T-cell (primary cell): ENCODE results near the gene P4HA1. TPM values are rescaled to one million over a fixed set of nuclear protein-coding genes. Genes with fewer than 3 reads are reported as not detected.

Source experiments
- ATAC-seq, 4 experiments: fragments of 200-7000 bp in 3 of 4; fragments of 150-1000 bp in 1 of 4; cut with Tn5 transposase; replicated peaks in 1 of 4; 1 replicate in 3 of 4; 2 replicates in 1 of 4; pipeline ENCODE4 v1.10.0; 2021; ENCODE audit warnings: moderate library complexity in 3 of 4, mild to moderate bottlenecking in 2 of 4, moderate number of reproducible peaks in 1 of 4
- CTCF ChIA-PET, 2 donors: fragments of 300-600 bp; sonication (Branson Sonifier 250); formaldehyde crosslinking; loops; one replicate each; lab custom pipeline; 2022; ENCODE audit warnings: antibody characterized with exemption in 2 of 2; lab: Charles Lee
- POLR2A ChIA-PET, 2 donors: fragments of 300-600 bp; sonication (Branson Sonifier 250); formaldehyde crosslinking; loops; one replicate each; lab custom pipeline; 2022; ENCODE audit warnings: antibody characterized with exemption in 2 of 2; lab: Charles Lee
- DNase-seq, 35 experiments: peaks; one replicate each; pipeline versions ENCODE4 v3.0.0 to v3.0.0-alpha.2; 2013 to 2023
- H3K27ac ChIP-seq: one replicate; pipeline ENCODE4 v1.5.1; 2013; ENCODE audit warnings: low read length
- H3K27me3 ChIP-seq, 2 experiments: replicated peaks in 1 of 2; 1 replicate in 1 of 2; 2 replicates in 1 of 2; pipeline versions ENCODE4 v1.6.1 to v1.7.0; 2013; ENCODE audit warnings: low read length in 1 of 2, mixed read lengths in 1 of 2; ENCODE audit not compliant: control insufficient read depth in 2 of 2, insufficient read depth in 2 of 2; ENCODE audit errors: extremely low read depth in 1 of 2
- H3K36me3 ChIP-seq, 2 donors: 1 replicate in 1 of 2; 2 replicates in 1 of 2; pipeline versions ENCODE4 v1.6.1 to v1.7.0; 2013; ENCODE audit warnings: low read length in 1 of 2; ENCODE audit not compliant: control insufficient read depth in 2 of 2, insufficient read depth in 1 of 2; ENCODE audit errors: extremely low read depth in 1 of 2
- H3K4me1 ChIP-seq, 2 experiments: 1 replicate in 1 of 2; 2 replicates in 1 of 2; pipeline versions ENCODE4 v1.6.1 to v1.7.0; 2013; ENCODE audit warnings: low read length in 2 of 2, mixed read lengths in 1 of 2; ENCODE audit not compliant: insufficient read depth in 2 of 2, control insufficient read depth in 1 of 2; ENCODE audit errors: extremely low read depth in 1 of 2
- H3K4me3 ChIP-seq, 2 donors: 1 replicate in 1 of 2; 2 replicates in 1 of 2; pipeline versions ENCODE4 v1.5.1 to v1.7.0; 2013; ENCODE audit warnings: mild to moderate bottlenecking in 2 of 2, low read length in 1 of 2, moderate library complexity in 1 of 2; ENCODE audit not compliant: control insufficient read depth in 1 of 2; ENCODE audit errors: extremely low read depth in 1 of 2
- H3K9me3 ChIP-seq: 2 replicates; pipeline ENCODE4 v1.7.0; 2013
- H3K27ac Mint-ChIP-seq, 2 donors: one replicate each; pipeline ENCODE4 v1.8.0; 2020 to 2021; ENCODE audit warnings: mild to moderate bottlenecking in 2 of 2, mixed read lengths in 2 of 2
- H3K27me3 Mint-ChIP-seq, 2 donors: one replicate each; pipeline ENCODE4 v1.8.0; 2021 to 2022; ENCODE audit warnings: mixed read lengths in 2 of 2
- H3K36me3 Mint-ChIP-seq: one replicate; pipeline ENCODE4 v1.8.0; 2021; ENCODE audit warnings: mixed read lengths
- H3K4me1 Mint-ChIP-seq, 3 donors: one replicate each; pipeline ENCODE4 v1.8.0; 2020 to 2022; ENCODE audit warnings: mixed read lengths in 3 of 3, mild to moderate bottlenecking in 1 of 3
- H3K4me3 Mint-ChIP-seq, 3 donors: one replicate each; pipeline ENCODE4 v1.8.0; 2020 to 2022; ENCODE audit warnings: mild to moderate bottlenecking in 3 of 3, mixed read lengths in 3 of 3, moderate library complexity in 3 of 3
- H3K9me3 Mint-ChIP-seq, 3 donors: one replicate each; pipeline ENCODE4 v1.8.0; 2020 to 2022; ENCODE audit warnings: mixed read lengths in 3 of 3
- WGBS: methylation state at CpG from one replicate; pipeline ENCODE4 v1.1.5; 2013; ENCODE audit warnings: missing lambda C conversion rate; ENCODE audit not compliant: insufficient coverage; 5-methylcytosine and 5-hydroxymethylcytosine counted together
- total RNA-seq, 35 experiments: library from RNA in 6 of 35; stranded (reverse) in 6 of 35; fragments of 120-200 nt in 1 of 35; gene quantifications; one replicate each; pipeline versions ENCODE4 v1.2.1 to v1.2.4 and lab custom pipeline; 2013 to 2026

P4HA1 gene
- 10 to 100 TPM; 11.3 to 15.4 (median 13.0) TPM for total RNA-seq
- 19.4 TPM for total RNA-seq (2013)
- 22.2 to 58.8 (median 32.7) reads per million in 29 experiments for total RNA-seq (lab: John Stamatoyannopoulos, UW)

DNA sequence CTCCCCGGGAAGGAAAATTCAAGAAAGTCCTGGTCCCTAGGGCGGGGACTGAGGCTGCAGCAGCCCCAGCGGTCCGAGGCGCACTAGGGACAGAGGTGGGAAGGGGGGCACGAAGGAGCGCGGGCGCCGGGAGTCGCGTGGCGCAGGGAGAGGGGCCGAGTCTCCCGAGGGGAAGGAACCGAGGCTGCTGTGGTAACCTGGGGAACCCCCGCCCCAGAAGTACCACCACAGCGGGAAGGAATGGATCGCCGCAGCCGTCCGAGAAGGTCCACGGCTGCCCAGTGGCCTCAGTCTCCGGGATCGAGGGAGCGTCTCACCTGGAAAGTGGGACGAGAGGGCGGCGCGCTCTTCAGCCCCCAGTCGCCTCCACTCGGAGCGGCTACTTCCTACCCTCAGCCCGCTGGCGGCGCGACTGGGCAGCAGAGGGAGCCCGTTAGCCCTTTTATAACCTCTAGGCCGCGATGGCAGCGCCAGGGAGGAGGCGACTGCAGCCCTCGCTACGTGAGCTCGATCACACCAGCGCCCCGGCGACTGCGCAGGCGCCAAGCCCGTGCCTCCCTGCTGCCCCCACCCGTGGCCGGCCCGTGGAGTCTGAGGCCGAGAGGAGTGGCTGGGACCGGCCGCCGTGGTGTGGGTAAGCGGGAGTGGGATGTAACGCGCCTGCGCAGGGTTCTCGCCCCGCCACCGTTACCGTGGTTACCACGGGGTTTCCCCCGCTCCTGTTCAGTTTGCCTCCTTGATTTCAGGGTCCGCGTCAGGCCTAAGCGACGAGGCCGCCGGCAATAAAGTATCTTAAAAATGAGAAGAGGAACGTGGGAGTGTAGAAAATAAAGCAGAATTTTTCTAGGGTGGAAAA, at the start of gene P4HA1:
P4HA1 (minus strand) TSS at position 418 of the 856 bp plus-strand sequence. CDS start 21,983 bp downstream, outside the sequence.
- H3K27me3 Mint-ChIP-seq, result no peaks in the 10 kb centered on the region
- ATAC-seq (peak; percentile 81 to 92 (median 90)), DNase-seq (peak; percentile 90 to 98 (median 94))
- H3K27ac Mint-ChIP-seq, result peak within 1 kb of the TSS; percentile 88 to 93
- CTCF ChIA-PET, result interaction anchor here (0.6 to 4.1 kb wide), 30 partner anchors 9 to 1778 kb away, joined by 3 to 48 read pairs (median 5); partner anchors contain the start of genes CFAP70 (in 1 of the 2), ECD (in 1 of the 2), FAM149B1 (in 1 of the 2) and NUDT13 (in 1 of the 2)
- Histone ChIP-seq H3K9me3 (no peaks in the 10 kb centered on the region), H3K27ac (peak within 1 kb of the TSS; percentile 97), H3K27me3 (no peaks in the 10 kb centered on the region), H3K4me3 (peak within 1 kb of the TSS; percentile 86 to 96), H3K36me3 (no peaks in the 10 kb centered on the region), H3K4me1 (peaks cover 2 to 24% of the 10 kb centered on the region in 2 experiments)
- no peaks in the 10 kb centered on the region for H3K9me3 Mint-ChIP-seq
- POLR2A ChIA-PET, result interaction anchor here (0.5 to 3.0 kb wide), 29 partner anchors 8 to 1793 kb away, joined by 3 to 14 read pairs (median 4); partner anchors contain the start of genes ANXA7 (in 1 of the 2), DNAJC9 (in 1 of the 2), ECD (in 1 of the 2) and FAM149B1 (in 1 of the 2)
- WGBS, result under 1% methylated on average over 67 of the region's 75 CpGs
- H3K36me3 Mint-ChIP-seq, result peaks cover 3% of the 10 kb centered on the region
- H3K4me1 Mint-ChIP-seq, result peaks cover 27 to 40% (median 31%) of the 10 kb centered on the region in 3 donors
- peak within 1 kb of the TSS; percentile 90 to 95 (median 95) for H3K4me3 Mint-ChIP-seq

DNA sequence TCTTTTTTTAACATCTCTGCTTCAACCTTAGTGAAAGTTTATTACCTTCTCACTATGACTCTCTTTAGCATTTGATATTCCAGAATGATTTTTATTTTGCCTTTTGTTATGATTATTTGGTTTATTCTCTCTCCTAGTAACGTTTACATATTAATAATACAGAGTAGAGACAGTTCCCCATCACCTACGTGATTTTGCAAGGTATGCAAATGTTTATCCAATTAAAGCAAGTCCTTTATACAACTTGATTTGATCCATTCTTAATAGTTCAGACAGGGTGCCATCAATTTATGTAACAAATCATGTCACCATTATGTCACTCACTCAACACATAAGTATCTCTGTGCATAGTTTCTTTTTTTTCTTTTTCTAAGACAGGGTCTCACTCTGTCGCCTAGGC, 44.9 kb upstream of the P4HA1 start:
- Histone ChIP-seq H3K27ac (no peak overlapping the region), H3K4me3 (no peak overlapping the region), H3K9me3 (no peaks in the 10 kb centered on the region), H3K4me1 (no peaks in the 10 kb centered on the region), H3K36me3 (peaks cover 11 to 79% of the 10 kb centered on the region in 2 donors), H3K27me3 (no peaks in the 10 kb centered on the region)
- peaks cover 34% of the 10 kb centered on the region for H3K36me3 Mint-ChIP-seq
- ChIA-PET POLR2A (no interaction called here), CTCF (no interaction called here)
- no peaks in the 10 kb centered on the region for H3K4me1 Mint-ChIP-seq
- no peak overlapping the region for H3K4me3 Mint-ChIP-seq
- H3K9me3 Mint-ChIP-seq, result no peaks in the 10 kb centered on the region
- WGBS, result 100% methylated on average over 1 of the region's 3 CpGs
- DNase-seq (no peak), ATAC-seq (no peak)
- no peak overlapping the region for H3K27ac Mint-ChIP-seq
- H3K27me3 Mint-ChIP-seq, result no peaks in the 10 kb centered on the region

DNA sequence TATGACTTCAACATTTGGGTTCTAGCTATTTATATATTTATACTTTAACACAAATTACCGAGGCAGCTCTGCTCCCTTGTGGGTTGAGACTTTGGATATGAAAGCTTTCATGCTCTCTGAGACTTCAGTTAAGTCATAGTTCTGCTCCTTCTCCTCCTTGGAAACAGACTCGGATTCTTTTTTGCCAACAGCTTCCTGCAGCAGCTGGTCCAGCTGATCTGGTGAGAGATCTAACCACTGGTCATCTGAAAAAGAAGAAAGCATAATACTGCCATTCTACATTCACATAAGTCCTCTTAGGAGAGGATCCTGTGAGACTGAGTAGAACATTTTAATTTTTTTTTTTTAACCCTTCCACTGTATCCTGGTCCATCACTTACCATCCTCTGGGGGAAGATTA, 42.6 kb upstream of the P4HA1 start:
- Histone ChIP-seq H3K36me3 (peaks cover 14 to 75% of the 10 kb centered on the region in 2 donors), H3K9me3 (no peaks in the 10 kb centered on the region)
- H3K36me3 Mint-ChIP-seq, result peaks cover 52% of the 10 kb centered on the region

DNA sequence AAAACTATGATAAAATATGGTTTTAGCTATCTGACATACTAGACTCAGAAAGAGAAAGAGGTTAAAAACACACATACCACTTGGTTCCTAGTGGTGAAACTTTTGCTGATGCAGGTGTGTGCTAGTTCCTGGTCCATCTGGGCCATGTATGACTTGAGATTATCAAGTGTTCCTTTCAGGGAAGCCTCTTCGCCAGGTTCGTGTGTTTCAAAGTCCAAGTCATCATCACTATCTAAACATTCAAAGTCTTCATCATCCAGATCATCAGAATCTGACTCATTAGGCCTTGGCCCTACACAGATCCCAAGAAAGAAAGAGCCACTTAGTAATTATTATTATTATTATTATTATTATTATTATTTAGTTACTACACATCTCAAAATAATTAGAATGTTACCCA, 40.0 kb upstream of the P4HA1 start:
- H3K4me3 ChIP-seq, result no peak overlapping the region
- H3K4me3 Mint-ChIP-seq, result no peak overlapping the region
- no CpG with 5 or more reads among the region's 2 CpGs for WGBS
- no peaks in the 10 kb centered on the region for H3K27me3 Mint-ChIP-seq
- H3K27ac Mint-ChIP-seq, result no peak overlapping the region
- peaks cover 60% of the 10 kb centered on the region for H3K36me3 Mint-ChIP-seq
- H3K4me1 ChIP-seq, result no peaks in the 10 kb centered on the region
- CTCF ChIA-PET, result interaction anchor here in 1 of 2 donors (0.6 kb wide), 2 partner anchors 17 to 20 kb away, joined by 4 to 5 read pairs; no protein-coding TSS in a partner anchor
- POLR2A ChIA-PET, result no interaction called here
- H3K9me3 ChIP-seq, result no peaks in the 10 kb centered on the region
- ATAC-seq (no peak), DNase-seq (no peak)
- H3K27ac ChIP-seq, result no peak overlapping the region
- no peaks in the 10 kb centered on the region for H3K4me1 Mint-ChIP-seq
- peaks cover 5 to 75% of the 10 kb centered on the region in 2 donors for H3K36me3 ChIP-seq
- H3K27me3 ChIP-seq, result no peaks in the 10 kb centered on the region
- no peaks in the 10 kb centered on the region for H3K9me3 Mint-ChIP-seq

More for the DNA sequence above, 42.6 kb upstream of the P4HA1 start:
- ChIA-PET POLR2A (no interaction called here), CTCF (interaction anchor here in 1 of 2 donors (0.6 to 3.0 kb wide), 2 partner anchors 25 to 44 kb away, joined by 3 to 17 read pairs; no protein-coding TSS in a partner anchor)
- H3K4me1 Mint-ChIP-seq, result no peaks in the 10 kb centered on the region
- Histone ChIP-seq H3K27me3 (no peaks in the 10 kb centered on the region), H3K27ac (no peak overlapping the region), H3K4me3 (no peak overlapping the region), H3K4me1 (no peaks in the 10 kb centered on the region)
- H3K9me3 Mint-ChIP-seq, result no peaks in the 10 kb centered on the region
- no peak overlapping the region for H3K27ac Mint-ChIP-seq
- no peak for DNase-seq
- ATAC-seq, result no peak
- no CpG with 5 or more reads among the region's 2 CpGs for WGBS
- no peak overlapping the region for H3K4me3 Mint-ChIP-seq
- H3K27me3 Mint-ChIP-seq, result no peaks in the 10 kb centered on the region

DNA sequence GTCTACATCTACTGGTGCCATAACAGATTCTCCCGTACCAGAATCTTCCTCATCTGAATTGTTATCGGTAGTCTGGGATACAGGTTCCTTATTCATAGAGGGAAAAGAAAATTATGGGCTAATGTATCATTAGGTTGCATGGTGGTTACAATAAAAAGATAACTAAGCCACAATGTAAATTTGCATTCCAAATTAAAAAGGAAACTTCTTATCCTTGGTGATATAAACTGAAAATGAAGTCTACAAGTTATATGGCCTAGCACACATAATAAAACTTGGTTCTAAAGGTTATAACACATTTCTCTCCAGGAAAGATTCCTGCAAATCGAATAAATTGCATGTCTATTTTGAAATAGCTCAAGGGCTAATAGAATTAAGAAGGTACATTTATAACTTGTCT, 38.1 kb upstream of the P4HA1 start:
- H3K27ac ChIP-seq, result no peak overlapping the region
- Mint-ChIP-seq H3K4me1 (no peaks in the 10 kb centered on the region), H3K4me3 (no peak overlapping the region), H3K9me3 (no peaks in the 10 kb centered on the region), H3K36me3 (peaks cover 64% of the 10 kb centered on the region), H3K27ac (no peak overlapping the region), H3K27me3 (no peaks in the 10 kb centered on the region)
- no peaks in the 10 kb centered on the region for H3K27me3 ChIP-seq
- ATAC-seq (no peak), DNase-seq (no peak)
- H3K36me3 ChIP-seq, result peaks cover 5 to 77% of the 10 kb centered on the region in 2 donors
- WGBS, result no CpG with 5 or more reads among the region's 3 CpGs
- ChIA-PET POLR2A (interaction anchor here (0.5 to 0.7 kb wide), 3 partner anchors 10 to 19 kb away, joined by 3 to 6 read pairs (median 3); no protein-coding TSS in a partner anchor), CTCF (interaction anchor here in 1 of 2 donors (0.5 to 0.8 kb wide), 2 partner anchors 20 to 359 kb away, joined by 3 to 5 read pairs; no protein-coding TSS in a partner anchor)
- no peaks in the 10 kb centered on the region for H3K9me3 ChIP-seq
- no peak overlapping the region for H3K4me3 ChIP-seq
- H3K4me1 ChIP-seq, result no peaks in the 10 kb centered on the region
